HepG2 (cell line): Measurements from ENCODE around the gene ZCCHC7. TPM values are rescaled to one million over a fixed set of nuclear protein-coding genes. Genes with fewer than 3 reads are reported as not detected.

Experiments used
- ATAC-seq: fragments of 200-7000 bp; cut with Tn5 transposase; 3 replicates; pipeline ENCODE4 v1.9.1; 2020; ENCODE audit warnings: mild to moderate bottlenecking, moderate library complexity
- BruUV-seq: library from RNA; stranded (reverse); fragments of 400-500 nt; replicated peaks from 2 replicates; lab custom pipeline; 2021; lab: Mats Ljungman, UMichigan
- CTCF ChIA-PET: fragments of 300-600 bp; formaldehyde crosslinking; extraction: SDS; loops from one replicate; lab custom pipeline; 2021; ENCODE audit warnings: low total read pairs, inconsistent platforms, low intra/inter-chr PET ratio; lab: Yijun Ruan, JAX
- POLR2A ChIA-PET: fragments of 350-600 bp; sonication (Branson Sonifier 250); formaldehyde crosslinking; loops from one replicate; lab custom pipeline; 2020; ENCODE audit warnings: antibody characterized with exemption, inconsistent platforms; lab: Yijun Ruan, JAX
- DNase-seq: peaks from one replicate; pipeline ENCODE4 v3.0.0-alpha.2; 2015; ENCODE audit warnings: low spot score
- FAIRE-seq: peaks from 3 replicates; lab custom pipeline; 2011; peaks lifted over from hg19 to GRCh38; lab: Jason Lieb, UNC
- H2AFZ ChIP-seq: one replicate; pipeline ENCODE4 v1.6.1; 2011; ENCODE audit warnings: low read length, inconsistent platforms
- H3K27ac ChIP-seq: fragments of 300-600 bp; 3 replicates; pipeline ENCODE4 v1.8.0; 2011; ENCODE audit warnings: mixed run types, mild to moderate bottlenecking, mixed read lengths, low read length, inconsistent platforms; ENCODE audit not compliant: insufficient read depth; ENCODE audit errors: extremely low read length
- H3K27me3 ChIP-seq, 2 experiments: fragments of 200-600 bp in 1 of 2; 2 replicates in 1 of 2; 3 replicates in 1 of 2; pipeline versions ENCODE4 v1.6.0 to v1.8.0; 2011; ENCODE audit warnings: low read length in 2 of 2, mild to moderate bottlenecking in 2 of 2, moderate library complexity in 2 of 2, inconsistent platforms in 1 of 2; ENCODE audit not compliant: insufficient read depth in 2 of 2, control insufficient read depth in 1 of 2
- H3K36me3 ChIP-seq, 2 experiments: fragments of 200-600 bp in 1 of 2; replicated peaks in 1 of 2; 2 replicates in 1 of 2; 3 replicates in 1 of 2; pipeline versions ENCODE4 v1.5.1 to v1.8.0; 2011; ENCODE audit warnings: low read length in 2 of 2, inconsistent platforms in 1 of 2; ENCODE audit not compliant: insufficient read depth in 2 of 2, control insufficient read depth in 1 of 2
- H3K4me1 ChIP-seq: 2 replicates; pipeline ENCODE4 v1.5.1; 2012; ENCODE audit warnings: low read length, inconsistent platforms; ENCODE audit not compliant: insufficient read depth
- H3K4me2 ChIP-seq: 2 replicates; pipeline ENCODE4 v1.6.0; 2011; ENCODE audit warnings: low read depth, low read length, inconsistent platforms
- H3K4me3 ChIP-seq, 3 experiments: fragments of 200-600 bp in 1 of 3; sonication (generic), shearing (Covaris generic) in 1 of 3; replicated peaks in 1 of 3; 2 replicates each; pipeline ENCODE4 v1.5.1; 2011 to 2016; ENCODE audit warnings: low read length in 3 of 3, inconsistent platforms in 2 of 3, low read depth in 2 of 3, mild to moderate bottlenecking in 2 of 3, control low read depth in 1 of 3, mixed read lengths in 1 of 3; ENCODE audit not compliant: insufficient read depth in 1 of 3
- H3K79me2 ChIP-seq: one replicate; pipeline ENCODE4 v1.6.1; 2011; ENCODE audit warnings: low read length, inconsistent platforms; ENCODE audit not compliant: insufficient read depth
- H3K9ac ChIP-seq: 2 replicates; pipeline ENCODE4 v1.6.0; 2011; ENCODE audit warnings: mild to moderate bottlenecking, low read depth, low read length, inconsistent platforms; ENCODE audit not compliant: insufficient read depth
- H3K9me3 ChIP-seq: 2 replicates; pipeline ENCODE4 v1.5.1; 2012; ENCODE audit warnings: mild to moderate bottlenecking, low read length
- H4K20me1 ChIP-seq: 2 replicates; pipeline ENCODE4 v1.6.0; 2011; ENCODE audit warnings: inconsistent platforms, mild to moderate bottlenecking, low read length, moderate library complexity; ENCODE audit not compliant: insufficient read depth
- GTF3A ChIP-seq: sonication (generic); formaldehyde crosslinking; conservative IDR thresholded peaks from 2 replicates; pipeline ENCODE4 v1.4.0; 2020; ENCODE audit warnings: mild to moderate bottlenecking, missing genetic modification reagents
- KLF15 ChIP-seq: sonication (generic); formaldehyde crosslinking; IDR thresholded peaks from 2 replicates; pipeline ENCODE4 v1.8.1; 2023; ENCODE audit warnings: borderline replicate concordance, mild to moderate bottlenecking, inconsistent platforms, missing genetic modification reagents, mixed read lengths
- MTF2 ChIP-seq: sonication (generic); formaldehyde crosslinking; IDR thresholded peaks from 2 replicates; pipeline ENCODE4 v1.5.0; 2020; ENCODE audit warnings: missing genetic modification reagents, borderline replicate concordance
- NFATC3 ChIP-seq: sonication (generic); formaldehyde crosslinking; IDR thresholded peaks from 2 replicates; pipeline ENCODE4 v1.5.1; 2020; ENCODE audit warnings: mild to moderate bottlenecking, missing genetic modification reagents
- STAT5B ChIP-seq: sonication (generic); formaldehyde crosslinking; IDR thresholded peaks from 2 replicates; pipeline ENCODE4 v1.4.0; 2020; ENCODE audit warnings: missing genetic modification reagents
- ZMAT5 ChIP-seq: sonication (generic); formaldehyde crosslinking; IDR thresholded peaks from 2 replicates; pipeline ENCODE4 v1.5.0; 2020; ENCODE audit warnings: mild to moderate bottlenecking, low read depth, missing genetic modification reagents, borderline replicate concordance
- ZNF142 ChIP-seq: sonication (generic); formaldehyde crosslinking; IDR thresholded peaks from 2 replicates; pipeline ENCODE4 v1.4.0; 2020; ENCODE audit warnings: missing genetic modification reagents
- ZNF292 ChIP-seq: sonication (generic); formaldehyde crosslinking; IDR thresholded peaks from 2 replicates; pipeline ENCODE4 v1.8.1; 2022; ENCODE audit warnings: mild to moderate bottlenecking, low read depth, missing genetic modification reagents, borderline replicate concordance
- ZNF343 ChIP-seq: sonication (generic); formaldehyde crosslinking; IDR thresholded peaks from 2 replicates; pipeline ENCODE4 v1.4.0; 2020; ENCODE audit warnings: mild to moderate bottlenecking, missing genetic modification reagents
- ZNF558 ChIP-seq: sonication (generic); formaldehyde crosslinking; IDR thresholded peaks from 2 replicates; pipeline ENCODE4 v1.9.0; 2022; ENCODE audit warnings: mild to moderate bottlenecking, missing genetic modification reagents, borderline replicate concordance
- ZNF570 ChIP-seq: sonication (generic); formaldehyde crosslinking; IDR thresholded peaks from 2 replicates; pipeline ENCODE4 v1.4.0; 2020; ENCODE audit warnings: mild to moderate bottlenecking, missing genetic modification reagents, borderline replicate concordance
- ZNF605 ChIP-seq: sonication (generic); formaldehyde crosslinking; IDR thresholded peaks from 2 replicates; pipeline ENCODE4 v1.8.0; 2022; ENCODE audit warnings: mild to moderate bottlenecking, missing genetic modification reagents
- WGBS: methylation state at CpG from one replicate; pipeline ENCODE4 v1.1.6; 2017; ENCODE audit warnings: low lambda C conversion rate; 5-methylcytosine and 5-hydroxymethylcytosine counted together
- in situ Hi-C: cut with HindIII; loops from 2 replicates; pipeline ENCODE4 v1.10.0; 2017; ENCODE audit warnings: low pct_unique_long_range_greater_than_20kb; ENCODE audit not compliant: extremely low pct_ligation_motif_present
- intact Hi-C: fragments of 100-400 bp; cut with micrococcal nuclease; formaldehyde crosslinking; loops from one replicate; pipeline ENCODE4 v1.10.0; 2022; ENCODE audit not compliant: unreplicated experiment
- polyA plus RNA-seq, 8 experiments: library from polyadenylated mRNA; depleted of rRNA in 3 of 8; stranded (reverse) in 7 of 8; unstranded in 1 of 8; fragments of >200 nt; fragmentation: Illumina TruSeq in 4 of 8; extraction: Trizol in 4 of 8; gene quantifications; 2 replicates each; pipeline versions ENCODE4 v1.2.1 to v1.2.3, GENCODE V29; 2011 to 2016; ENCODE audit warnings: low read depth in 4 of 8, missing spikeins in 1 of 8, mixed read lengths in 1 of 8; ENCODE audit not compliant: insufficient read depth in 1 of 8
- total RNA-seq, 5 experiments: library from RNA; depleted of rRNA; stranded (reverse); fragments of >200 nt; fragmentation: Illumina TruSeq; extraction: Trizol; gene quantifications; 2 replicates each; pipeline ENCODE4 v1.2.3, GENCODE V29; 2016; ENCODE audit warnings: low read depth in 1 of 5

The ZCCHC7 gene
- total and polyA plus RNA-seq, 2 of the 13 experiments (the other 11 are each of a cell fraction or from before 2014, with no cell fraction given), result 13.6 to 19.3 TPM

GRCh38 chr9:37339923-37340322, 219.5 kb downstream of the ZCCHC7 start (continued):
- TF ChIP-seq ZNF605 (no peak), ZNF292 (CRISPR knock-in tag) (no peak), ZNF343 (CRISPR knock-in tag) (no peak)

DNA sequence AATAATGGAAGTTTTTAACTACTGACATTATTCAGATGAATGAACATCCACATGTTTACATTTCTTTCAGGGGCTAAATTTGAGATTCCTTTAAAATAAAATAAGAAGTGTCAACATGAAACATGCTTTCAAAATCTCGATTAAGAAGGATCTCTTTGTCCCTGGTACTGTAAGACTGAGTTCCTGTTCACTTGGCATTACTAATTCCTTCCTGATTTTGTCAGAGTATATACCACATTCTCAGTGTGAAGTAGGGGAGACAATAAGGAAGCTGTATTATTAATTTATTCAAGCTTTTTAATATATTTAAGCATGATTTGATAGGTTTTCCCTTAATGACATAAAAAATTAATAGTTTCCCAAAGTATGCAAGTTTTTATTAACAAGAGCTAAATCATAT, 220.6 kb downstream of the ZCCHC7 start:
- CTCF ChIA-PET, result no interaction called here
- in situ Hi-C loops, result no loop called here

More for the DNA sequence above, 220.6 kb downstream of the ZCCHC7 start:
- no peak for ATAC-seq
- TF ChIP-seq ZNF343 (CRISPR knock-in tag) (no peak), ZMAT5 (CRISPR knock-in tag) (no peak), ZNF142 (CRISPR knock-in tag) (no peak), ZNF558 (CRISPR knock-in tag) (no peak), GTF3A (no peak), KLF15 (CRISPR knock-in tag) (no peak), NFATC3 (CRISPR knock-in tag) (no peak), MTF2 (CRISPR knock-in tag) (no peak), ZNF570 (no peak), STAT5B (CRISPR knock-in tag) (no peak)
- TF ChIP-seq, all 625 proteins: peak for 0
- peaks cover 18% of the 10 kb centered on the region for H3K4me1 ChIP-seq
- H3K4me3 ChIP-seq, result no peak overlapping the region
- DNase-seq (no peak), FAIRE-seq (no peak)
- POLR2A ChIA-PET, result no interaction called here
- H3K9ac ChIP-seq, result no peak overlapping the region
- H3K27me3 ChIP-seq, result no peaks in the 10 kb centered on the region
- H3K9me3 ChIP-seq, result no peaks in the 10 kb centered on the region
- BruUV-seq, result no TSS peak
- H3K27ac ChIP-seq, result no peak overlapping the region
- no peaks in the 10 kb centered on the region for H3K79me2 ChIP-seq
- 0 out of 5 replicates have a peak, but pooled peaks cover 0 to 3% of the 10 kb centered on the region in 2 experiments for H3K36me3 ChIP-seq
- 94% methylated on average over 1 of the region's 1 CpG for WGBS
- intact Hi-C loops, result no loop called here
- no peak overlapping the region for H2AFZ ChIP-seq
- no peak overlapping the region for H3K4me2 ChIP-seq
- H4K20me1 ChIP-seq, result no peaks in the 10 kb centered on the region; the same call in 1 of the 2 replicates
